Glomerular visceral epithelial cell (primary cell): ENCODE measurements around the gene SBF1.

Experiments used
- DNase-seq: peaks from one replicate; pipeline ENCODE4 v3.0.0-alpha.2; 2016; ENCODE audit errors: extremely low spot score

Gene SBF1

DNA sequence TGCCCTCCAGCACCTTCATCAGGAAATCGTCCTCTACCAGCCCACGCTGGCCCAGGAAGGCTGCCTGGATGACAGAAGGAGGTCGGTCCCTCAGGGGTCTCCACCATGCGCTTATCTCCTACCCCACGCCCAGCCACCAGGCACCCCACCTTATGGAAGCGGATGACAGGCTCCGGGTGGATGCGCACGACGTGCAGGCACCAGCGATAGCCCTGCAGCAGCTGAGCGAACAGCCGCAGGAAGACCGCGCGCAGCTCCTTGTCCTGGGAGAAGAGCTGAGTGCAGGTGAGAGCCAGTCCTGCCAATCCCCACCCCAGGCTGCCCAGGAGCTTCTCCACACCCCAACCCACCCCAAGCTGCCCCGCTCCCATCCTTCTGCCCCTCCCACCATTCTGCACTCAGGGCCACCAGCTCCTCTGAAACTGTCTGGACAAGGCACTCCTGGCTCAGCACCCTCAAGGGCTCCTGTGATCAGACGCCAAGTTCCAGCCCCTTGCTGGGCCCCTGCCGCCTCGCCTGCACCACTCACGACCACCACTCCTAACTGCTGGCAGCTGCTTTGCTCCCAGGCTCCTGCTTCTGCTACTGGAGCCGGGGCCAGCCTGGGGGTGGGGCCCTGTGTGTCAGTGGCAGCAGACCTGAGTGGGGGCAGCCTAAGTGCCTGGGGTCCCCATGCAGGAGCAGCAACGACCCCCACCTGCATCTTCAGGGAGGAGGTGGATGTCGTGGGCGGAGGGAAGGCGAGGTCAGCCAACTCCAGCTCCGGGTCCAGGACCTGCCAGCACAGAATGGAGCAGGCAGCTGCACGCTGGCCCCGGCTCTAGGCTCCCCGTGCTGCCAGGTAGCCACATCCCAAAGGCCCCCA, 9.5 kb downstream of the SBF1 start:
- DNase-seq: no peak

DNA sequence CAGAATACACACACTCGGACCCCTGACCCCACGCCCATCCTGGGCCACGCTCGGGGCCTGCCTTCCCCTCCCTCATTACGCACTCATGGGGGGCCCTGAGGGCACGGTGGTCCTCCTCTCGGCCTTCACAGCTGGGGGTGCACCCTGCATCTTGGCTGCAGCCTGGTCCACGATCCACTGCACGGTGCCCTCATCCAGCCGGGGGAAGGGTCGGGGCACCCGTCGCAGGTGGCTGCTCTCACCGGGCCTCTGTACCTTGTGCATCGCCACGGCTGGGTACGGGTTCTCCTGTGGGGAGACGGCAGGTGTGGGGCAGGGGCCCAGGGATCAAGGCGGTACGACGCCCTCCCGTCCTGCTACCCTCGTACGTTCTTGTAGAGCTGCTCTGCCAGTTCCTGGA, 10.4 kb downstream of the SBF1 start:
- DNase-seq: no peak

DNA sequence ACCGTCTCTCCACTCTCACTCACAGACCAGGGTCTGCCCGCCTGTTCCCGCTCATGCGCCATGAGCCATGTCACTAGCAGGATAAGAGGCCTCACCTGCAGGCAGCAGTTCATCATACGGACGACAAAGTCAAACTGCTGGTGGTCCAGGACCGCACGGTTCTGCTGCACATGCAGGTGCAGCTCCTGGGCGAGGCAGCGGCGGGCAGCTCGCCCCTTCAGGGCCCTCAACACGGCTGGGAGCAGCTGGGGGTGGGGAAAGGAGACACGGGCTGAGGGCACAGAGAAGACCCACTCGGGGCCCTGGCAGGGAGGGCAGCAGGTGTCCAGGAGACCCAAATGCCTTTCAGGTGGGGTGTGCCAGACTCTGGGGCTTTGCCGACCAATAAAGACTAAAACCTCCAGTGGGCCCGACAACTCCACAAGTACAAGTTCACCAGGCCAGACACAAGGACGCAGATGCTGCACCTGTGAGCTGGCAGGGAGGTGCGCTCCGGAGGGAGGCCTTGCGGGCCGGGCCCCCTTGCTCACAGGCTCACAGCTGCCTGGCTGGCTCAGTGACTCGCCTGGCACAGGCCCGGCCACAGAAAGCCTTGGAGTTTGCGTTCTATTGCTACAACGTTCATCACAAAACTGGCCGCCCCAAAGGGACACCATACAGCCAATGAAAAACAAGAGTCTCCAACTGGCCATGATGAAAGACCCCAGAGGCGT, 11.5 kb downstream of the SBF1 start:
- DNase-seq: no peak

DNA sequence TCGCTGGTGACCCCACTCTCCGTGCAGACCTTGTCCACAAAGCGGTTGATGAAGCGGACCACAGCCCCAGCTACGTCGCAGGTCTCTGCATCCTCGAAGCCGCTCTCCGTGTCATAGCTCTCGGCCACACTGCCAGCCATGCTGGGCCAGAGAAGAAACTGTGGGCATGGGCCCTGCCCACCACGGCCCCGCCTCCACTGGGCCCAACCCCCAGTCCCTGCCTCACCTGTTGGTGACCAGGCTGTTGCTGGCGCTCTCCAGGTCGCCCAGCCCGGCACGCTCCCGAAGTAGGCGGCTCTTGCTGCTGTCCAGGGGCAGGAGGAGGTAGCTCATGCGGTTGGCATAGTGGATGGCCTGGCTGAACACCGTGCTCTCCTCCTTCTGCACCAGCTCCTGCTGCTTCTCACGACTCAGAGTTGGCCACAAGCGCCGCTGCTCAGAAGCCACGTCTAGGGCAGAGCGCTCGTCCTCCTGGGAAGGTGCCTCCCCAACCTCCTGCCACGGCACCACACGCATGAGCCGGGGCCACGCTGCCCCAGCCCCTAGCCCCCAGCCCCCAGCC, 12.8 kb downstream of the SBF1 start:
- no peak for DNase-seq

DNA sequence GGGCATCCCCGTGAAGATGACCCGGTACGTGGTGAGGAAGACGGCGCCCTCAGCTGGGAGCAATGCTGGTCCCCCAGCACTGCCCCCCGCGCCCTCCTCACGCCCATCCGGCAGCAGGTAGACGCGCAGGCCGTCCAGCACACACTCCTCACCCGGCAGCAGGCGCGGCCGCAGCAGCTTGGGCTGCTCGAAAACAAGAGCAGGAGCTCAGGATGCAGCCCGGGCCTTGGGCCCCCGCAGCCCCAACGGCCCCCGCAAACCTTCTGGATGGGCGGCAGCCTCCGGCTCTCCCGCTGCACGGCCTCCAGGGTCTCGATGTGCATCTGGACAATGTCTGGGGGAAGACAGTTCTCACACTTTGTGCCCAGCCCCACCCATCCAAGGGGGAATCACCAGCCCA, 13.3 kb downstream of the SBF1 start:
- DNase-seq: no peak

DNA sequence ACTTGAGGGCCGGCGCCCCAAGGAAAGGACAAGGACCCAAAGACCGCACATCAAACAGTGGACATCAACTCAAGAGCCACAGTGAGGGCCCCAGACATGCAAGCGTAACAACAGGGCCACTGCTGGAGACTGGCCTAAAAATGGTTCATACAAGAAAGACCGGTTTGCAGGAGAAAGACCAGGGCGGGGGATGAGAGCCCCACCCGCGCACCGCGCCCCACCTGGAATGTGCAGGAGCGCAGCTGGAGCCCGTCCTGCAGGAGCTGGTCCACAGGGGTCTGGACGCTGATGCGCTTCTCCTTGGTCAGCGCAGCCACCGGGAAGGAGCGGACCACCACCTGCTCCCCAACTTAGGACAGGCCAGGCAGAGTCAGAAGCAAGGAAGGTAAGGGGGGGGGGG, 13.9 kb downstream of the SBF1 start:
- DNase-seq: no peak

DNA sequence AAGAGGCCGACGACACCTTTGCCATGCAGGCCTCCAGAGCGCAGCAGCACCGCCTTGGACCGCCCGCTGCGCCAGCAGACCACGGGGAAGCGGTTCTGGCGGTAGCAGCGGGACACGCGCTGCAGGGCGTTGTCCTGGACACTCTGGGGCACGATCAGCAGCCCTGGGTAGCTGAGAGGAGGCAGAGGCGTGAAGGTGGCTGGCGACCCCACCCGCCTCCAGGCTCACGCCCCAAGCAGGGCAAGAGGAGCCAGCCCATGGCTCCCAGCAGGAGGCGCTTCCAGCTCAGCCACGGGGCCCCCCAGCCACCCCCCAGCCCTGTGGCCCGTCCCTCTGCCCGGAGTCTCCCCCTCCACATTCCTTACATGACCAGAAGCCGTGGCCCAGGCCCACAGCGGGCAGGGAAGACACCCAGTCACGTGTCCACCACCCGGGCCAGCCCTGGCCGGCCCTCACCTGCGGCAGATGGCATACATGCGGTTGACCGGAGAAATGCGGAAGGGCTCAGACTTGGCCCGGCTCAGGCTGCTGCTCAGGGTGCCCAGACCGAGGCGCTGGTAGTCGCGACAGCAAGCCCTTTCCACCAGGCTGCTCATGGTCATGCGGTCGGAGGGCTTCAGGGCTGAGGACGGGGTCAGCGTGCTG, 15.2 kb downstream of the SBF1 start:
- no peak for DNase-seq

DNA sequence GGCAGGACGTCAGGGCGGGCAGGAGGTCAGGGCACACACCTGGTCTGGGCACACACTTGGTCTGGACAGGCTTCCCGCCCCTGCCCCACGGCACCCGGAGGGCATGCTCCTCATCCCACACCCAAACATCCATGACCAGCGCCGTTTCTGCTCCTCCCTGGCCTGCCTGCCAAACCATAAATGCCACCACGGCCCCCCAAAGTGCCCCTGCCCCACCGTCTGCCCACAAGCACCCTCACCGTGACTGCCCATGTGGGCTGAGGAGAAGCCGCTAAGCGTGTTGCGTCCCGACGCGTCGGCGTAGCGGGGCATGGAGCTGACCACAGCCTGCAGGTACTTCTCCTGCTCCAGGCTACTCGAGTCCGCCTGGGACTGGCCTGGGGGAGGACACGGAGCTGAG, 15.8 kb downstream of the SBF1 start:
- no peak for DNase-seq

DNA sequence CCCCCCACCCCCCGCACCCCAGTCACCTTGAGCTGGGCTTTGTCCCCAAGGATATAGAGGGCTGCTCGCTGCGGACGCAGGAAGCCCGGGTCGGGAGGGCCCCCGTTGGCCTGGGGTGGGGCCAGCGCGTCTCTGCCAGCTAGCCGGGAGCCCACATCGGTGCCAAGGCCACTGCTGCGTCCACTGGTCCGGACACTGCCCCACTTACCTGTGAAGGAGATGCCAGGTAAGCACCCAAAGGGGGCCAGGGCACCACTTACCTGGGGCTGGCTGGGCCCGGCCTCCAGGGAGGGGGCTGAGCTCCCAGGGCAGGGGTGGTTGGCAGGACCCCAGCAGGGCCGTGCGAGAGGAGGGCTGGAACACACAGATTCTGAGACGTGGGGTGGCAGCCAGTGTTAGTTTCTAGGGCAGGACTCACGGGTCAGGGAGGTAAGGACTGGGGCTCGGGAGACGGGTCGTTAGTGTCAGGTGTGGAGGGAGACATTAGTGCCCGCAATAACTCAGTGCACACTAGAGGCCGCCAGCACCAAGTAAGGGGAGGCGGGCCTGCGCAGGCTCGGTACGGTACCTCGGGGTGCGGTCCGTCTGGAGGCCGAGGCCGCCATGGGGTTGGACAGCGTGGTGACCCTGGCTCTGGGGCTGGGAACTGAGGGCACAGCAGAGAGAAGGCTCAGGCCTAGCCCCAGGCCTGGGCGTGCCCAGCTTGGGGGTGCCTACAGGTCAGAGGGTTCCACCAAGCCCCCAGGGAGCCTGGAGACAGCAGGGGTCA, 18.2 kb downstream of the SBF1 start:
- DNase-seq: no peak

DNA sequence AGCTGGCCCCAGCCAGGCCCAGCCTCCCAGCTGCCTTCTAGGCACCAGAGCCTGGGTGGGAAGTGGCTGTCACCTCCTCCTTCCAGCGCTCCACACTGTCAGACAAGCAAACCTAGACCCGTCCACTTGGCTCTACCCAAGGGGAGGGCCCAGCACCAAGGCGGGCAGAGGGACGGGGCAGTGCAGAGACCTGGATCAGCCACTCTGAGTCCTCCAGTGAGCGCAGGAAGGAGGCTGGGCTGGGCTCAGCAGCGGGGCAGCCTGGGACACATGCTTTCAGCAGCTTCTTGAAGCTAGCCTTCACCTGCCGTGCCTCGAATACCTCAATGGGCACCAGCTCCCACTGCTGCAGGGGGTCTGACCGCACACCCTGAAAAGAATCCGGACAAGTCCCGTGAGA, 18.8 kb downstream of the SBF1 start:
- DNase-seq: no peak

DNA sequence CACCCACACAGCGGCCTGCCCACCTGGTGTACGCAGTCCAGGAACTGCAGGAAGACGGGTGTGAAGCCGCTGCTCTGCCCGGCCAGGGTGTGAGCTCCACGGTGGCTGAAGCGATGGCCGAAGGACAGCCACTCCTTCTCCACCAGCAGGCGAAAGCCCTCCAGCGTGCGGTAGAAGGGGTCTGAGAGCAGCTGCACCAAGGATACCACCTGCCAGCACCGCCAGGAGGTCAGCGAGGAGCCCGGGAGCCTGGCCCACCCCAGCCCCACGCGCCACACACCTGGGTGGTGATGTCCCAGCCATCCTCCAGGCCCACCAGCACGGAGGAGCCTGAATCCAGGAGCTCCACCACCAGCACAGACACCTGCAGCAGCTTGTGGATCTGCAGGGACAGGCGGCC, 19.6 kb downstream of the SBF1 start:
- no peak for DNase-seq

DNA sequence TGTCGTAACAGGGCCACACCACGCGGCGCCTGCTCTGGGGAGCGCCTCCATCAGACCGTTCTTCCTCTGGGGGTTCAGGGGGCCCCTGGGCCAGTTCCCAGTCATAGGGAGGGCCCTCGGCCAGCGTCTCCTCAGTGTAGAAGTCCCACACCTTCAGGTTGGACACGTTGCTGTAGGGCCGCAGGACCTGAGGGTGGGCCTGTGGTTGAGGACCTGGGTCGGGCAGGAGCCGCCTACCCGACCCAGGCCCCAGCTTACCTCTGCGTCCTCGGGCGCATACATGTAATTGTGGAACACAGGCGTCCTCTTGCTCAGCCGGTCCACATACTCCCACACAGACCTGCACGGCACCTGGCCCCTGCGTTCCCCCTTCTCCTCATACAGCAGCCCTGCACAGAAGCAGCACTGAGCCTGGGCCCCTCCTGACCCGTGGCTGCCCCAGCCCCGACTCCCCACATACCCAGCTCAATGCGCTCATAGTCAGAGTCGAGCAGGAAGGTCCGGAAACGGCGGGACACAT, 20.2 kb downstream of the SBF1 start:
- DNase-seq: no peak

DNA sequence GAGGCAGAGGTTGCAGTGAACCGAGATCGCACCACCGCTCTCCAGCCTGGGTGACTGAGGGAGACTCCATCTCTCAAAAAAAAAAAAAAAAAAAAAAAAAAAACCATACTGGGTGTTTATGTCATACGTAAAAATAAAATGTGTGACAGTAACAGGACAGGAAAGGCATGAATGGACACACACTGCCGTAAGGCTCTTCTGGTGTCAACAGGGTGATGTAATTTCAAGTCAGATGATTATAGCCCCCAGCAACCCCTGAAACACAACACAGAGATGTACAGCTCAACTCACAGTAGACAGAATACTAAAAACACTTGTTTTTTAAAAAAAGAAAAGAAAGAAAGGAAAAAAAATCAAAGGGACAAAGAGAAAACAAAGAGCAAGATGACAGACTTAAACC, 22.2 kb downstream of the SBF1 start:
- no peak for DNase-seq

DNA sequence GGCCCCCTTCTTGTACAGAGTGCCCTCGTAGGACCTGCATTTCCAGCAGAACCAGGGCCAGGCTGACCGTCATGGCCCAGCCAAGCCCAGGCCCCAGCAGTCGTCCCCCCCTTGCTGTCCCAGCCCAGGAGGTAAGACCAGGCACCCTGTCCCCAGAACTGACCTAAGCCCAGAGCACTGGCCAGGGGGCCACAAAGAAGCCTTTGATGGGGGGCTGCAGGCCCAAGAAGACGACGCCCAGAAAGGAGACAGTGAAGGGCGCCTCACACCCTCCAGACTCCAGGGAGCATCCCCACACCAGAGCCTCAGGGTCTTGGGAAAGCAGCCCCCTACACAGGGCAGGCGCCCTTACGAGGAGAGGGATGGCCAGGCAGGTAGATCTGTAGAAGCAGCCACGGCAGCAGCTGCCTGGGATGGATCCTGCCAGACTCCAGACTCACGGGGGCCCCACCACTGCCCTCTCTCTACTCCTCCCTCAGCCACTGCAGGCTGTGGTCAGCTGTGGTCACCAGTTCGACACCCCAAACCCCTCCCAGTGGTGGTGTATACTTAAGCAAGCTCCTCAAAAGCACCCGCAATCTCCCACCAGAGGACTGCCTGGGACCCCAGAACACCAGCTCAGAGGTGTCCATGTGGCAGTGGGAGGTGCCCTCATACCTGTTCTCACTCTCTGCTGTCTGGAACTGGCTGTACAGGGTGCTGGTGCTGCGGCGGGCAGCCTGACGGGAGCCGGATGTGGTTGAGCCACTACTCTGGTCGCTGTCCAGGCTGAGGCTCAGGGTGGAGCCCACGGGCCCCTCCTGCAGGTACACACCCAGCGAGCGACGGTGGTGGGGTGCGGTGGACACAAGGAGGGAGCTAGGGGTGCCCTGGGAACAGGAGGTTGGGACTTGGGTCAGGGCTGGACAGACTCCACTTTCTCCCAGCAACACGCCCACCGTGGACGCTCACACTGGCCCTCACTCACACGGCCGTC, 27.0 kb downstream of the SBF1 start:
- no peak for DNase-seq

DNA sequence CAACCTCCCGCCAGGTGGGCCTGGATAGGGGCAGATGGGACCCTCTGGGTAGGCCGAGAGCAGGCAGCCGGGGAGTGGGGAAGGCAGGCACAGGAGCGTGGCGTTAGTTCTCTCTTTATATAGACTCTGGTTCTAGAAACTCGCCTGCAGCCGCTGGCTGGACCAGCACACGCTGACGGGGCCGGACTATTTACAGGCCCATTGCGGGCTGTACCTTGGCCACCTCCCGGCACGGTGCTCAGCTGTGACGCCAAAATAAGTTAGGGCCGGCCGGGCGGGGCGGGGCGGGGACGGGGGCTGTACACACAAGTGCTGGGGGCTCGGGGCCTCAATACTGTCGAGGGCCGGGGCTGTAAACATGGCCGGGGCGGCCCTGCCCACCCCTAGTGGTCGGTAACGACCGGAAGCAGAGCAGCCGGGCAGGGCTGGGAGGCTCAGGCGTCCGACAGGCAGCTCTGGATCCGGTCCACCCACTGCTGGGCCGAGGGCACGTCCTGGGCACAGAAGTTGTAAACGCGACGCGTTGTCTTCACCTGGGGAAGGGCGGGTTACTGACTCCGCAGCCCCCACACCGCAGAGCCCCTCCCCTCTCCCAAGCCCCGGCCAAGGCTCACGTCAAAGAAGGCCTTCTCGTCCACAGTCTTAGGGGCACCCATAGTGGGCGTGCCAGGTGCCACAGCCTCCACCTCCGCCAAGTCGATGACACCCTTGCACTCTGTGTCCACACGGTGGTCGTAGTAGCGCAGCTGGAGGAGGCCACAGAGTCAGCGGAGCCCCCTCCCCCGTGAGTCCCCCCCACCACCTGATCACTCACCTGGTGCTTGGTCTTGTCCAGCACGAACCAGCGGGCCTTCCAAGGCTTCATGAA, 27.9 kb downstream of the SBF1 start:
- DNase-seq: no peak

DNA sequence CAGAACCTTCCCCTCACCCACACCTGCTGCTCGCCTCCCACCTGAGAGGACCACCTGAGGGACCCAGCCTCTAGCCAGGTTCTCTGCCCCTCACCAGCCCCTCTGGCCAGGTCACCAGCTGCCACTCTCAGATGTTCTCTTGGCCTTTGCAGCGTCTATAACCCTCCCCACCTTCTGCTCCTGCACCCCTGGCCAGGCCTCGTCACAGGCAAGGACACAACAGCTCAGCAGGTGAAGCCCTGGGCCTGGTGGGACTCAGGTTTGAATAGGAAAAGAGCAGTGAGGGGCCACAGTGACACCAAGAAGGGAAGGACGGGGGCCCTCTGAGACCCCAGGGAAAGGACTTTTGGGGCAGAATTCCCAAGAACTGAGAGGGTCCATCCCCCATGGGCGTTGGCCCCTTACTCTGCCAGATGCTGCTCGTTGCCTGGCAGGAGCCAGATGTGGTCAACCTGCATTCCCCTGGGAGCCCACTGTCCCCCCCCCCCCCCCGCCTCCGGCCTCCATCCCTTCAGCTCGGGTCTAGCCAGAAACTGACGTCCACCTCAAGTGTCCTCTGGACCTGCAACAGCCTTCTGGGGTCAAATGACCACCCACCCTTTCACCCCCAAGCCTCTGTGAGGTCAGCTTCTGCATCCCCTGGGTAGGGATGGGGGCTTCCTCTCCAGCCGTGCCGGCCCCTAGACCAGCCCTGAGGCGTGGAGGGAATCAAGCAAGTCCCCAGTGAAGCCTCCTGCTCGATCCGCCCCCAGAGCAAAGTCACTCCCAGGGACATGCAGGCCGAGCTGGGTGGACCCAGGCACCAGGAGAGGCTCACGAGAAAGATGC, 28.7 kb downstream of the SBF1 start:
- DNase-seq: no peak

DNA sequence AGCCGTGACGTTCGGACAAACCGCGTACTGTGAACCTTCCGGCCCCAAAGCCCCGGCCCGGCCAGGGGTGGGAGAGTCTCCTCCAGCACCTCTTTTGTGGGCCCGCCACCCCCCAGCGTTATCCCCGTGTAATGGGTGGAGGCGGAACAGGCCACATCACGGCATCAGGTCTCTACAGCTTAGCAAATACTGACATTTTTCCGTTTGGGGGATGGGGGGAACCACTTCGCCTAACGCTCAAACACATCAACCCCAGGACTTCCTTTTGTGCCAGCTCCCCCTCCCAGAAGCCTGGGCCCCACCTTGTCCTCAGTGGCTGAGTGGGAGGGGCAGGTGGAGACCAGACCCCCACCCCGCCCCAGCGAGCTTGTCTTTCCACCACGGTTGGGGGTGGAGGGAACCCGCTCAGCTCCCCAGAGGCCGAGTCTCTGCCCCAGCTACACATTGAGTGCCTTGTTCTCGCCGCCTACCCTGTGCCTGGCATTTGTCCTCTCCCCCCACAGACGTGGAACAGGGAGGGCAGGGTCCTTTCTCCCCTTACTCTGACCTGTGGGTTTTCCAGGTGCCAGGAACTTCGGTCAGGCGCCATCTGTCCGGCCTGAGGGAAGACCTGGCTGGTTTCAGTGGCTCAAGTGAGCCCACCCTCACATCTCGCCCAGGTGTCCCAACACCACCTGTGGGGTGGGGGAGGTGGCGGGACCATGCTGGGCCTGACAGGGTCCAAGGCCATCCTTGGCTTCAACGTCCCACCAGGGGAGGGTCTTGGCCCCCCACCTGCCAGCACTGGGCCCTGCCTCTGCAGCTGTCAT, 29.6 kb downstream of the SBF1 start:
- no peak for DNase-seq

DNA sequence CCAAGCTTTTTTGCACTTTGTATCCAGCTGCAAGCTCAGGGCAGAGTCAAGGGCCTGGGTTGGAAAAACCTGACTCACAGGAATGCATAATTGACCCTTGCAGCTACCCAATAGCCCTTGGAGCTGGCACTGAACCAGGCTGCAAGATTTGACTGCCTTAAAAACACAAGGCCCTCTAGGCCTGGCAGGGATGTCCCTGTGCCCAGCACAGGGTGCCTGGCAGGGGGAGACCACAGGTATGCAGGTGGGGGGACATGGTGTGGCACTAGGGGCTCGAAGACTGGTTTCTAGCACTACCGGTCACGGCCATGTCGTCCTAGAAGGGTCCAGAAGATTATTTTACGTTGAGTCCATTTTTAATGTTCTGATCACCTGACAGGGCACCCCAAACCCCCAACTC, 30.2 kb downstream of the SBF1 start:
- DNase-seq: peak; percentile 43
